ENCODE results near the gene GPSM1.

GPSM1 gene

GRCh38 chr9:136401173-136401922 is 74.0 kb downstream of the GPSM1 start:
- Histone ChIP-seq H3K36me3 (ENCODE audit: control insufficient read depth in 4 of 4, insufficient read depth in 4 of 4, low read length in 3 of 4) (peaks cover 6 to 70% (median 46%) of the 10 kb centered on the region in 4 experiments), H3K27ac (ENCODE audit: insufficient read depth in 1 of 2, low read depth in 1 of 2, low read length in 2 of 2, poor library complexity in 1 of 2, severe bottlenecking in 2 of 2) (no peak overlapping the region), H3K4me1 (ENCODE audit: control extremely low read depth in 1 of 4, control insufficient read depth in 4 of 4, insufficient read depth in 4 of 4, low read length in 3 of 4) (peaks cover 0 to 22% (median 20%) of the 10 kb centered on the region in 4 experiments), H3K27me3 (replicated peaks in 2 of 5; ENCODE audit: control insufficient read depth in 4 of 5, insufficient read depth in 5 of 5, low read length in 4 of 5) (no peaks in the 10 kb centered on the region), H3K9me3 (ENCODE audit: control extremely low read depth in 1 of 5, control insufficient read depth in 4 of 5, insufficient read depth in 2 of 5, low read depth in 1 of 5, low read length in 4 of 5) (no peaks in the 10 kb centered on the region), H3K4me3 (ENCODE audit: control insufficient read depth in 1 of 7, extremely low read depth in 1 of 7, insufficient read depth in 4 of 7, low read depth in 2 of 7, low read length in 6 of 7) (no peak overlapping the region)
- POLR2A ChIA-PET: no interaction called here
- no peak for DNase-seq
- WGBS (ENCODE audit: insufficient coverage): 98% methylated on average over 18 of the region's 18 CpGs
- CTCF ChIA-PET: interaction anchor here (0.7 to 2.4 kb wide), 15 partner anchors 8 to 93 kb away, joined by 3 to 22 read pairs (median 5); partner anchors contain the start of gene DNLZ

GRCh38 chr9:136402067-136402466 is 74.7 kb downstream of the GPSM1 start:
- ChIA-PET POLR2A (no interaction called here), CTCF (interaction anchor here (0.7 to 2.4 kb wide), 12 partner anchors 9 to 90 kb away, joined by 3 to 22 read pairs (median 5); partner anchors contain the start of gene DNLZ)
- Histone ChIP-seq H3K9me3 (ENCODE audit: control extremely low read depth in 1 of 5, control insufficient read depth in 4 of 5, insufficient read depth in 2 of 5, low read depth in 1 of 5, low read length in 4 of 5) (no peaks in the 10 kb centered on the region), H3K27ac (ENCODE audit: insufficient read depth in 1 of 2, low read depth in 1 of 2, low read length in 2 of 2, poor library complexity in 1 of 2, severe bottlenecking in 2 of 2) (no peak overlapping the region), H3K4me1 (ENCODE audit: control extremely low read depth in 1 of 4, control insufficient read depth in 4 of 4, insufficient read depth in 4 of 4, low read length in 3 of 4) (peaks cover 0 to 22% (median 20%) of the 10 kb centered on the region in 4 experiments), H3K27me3 (replicated peaks in 2 of 5; ENCODE audit: control insufficient read depth in 4 of 5, insufficient read depth in 5 of 5, low read length in 4 of 5) (no peaks in the 10 kb centered on the region), H3K36me3 (ENCODE audit: control insufficient read depth in 4 of 4, insufficient read depth in 4 of 4, low read length in 3 of 4) (peaks cover 5 to 68% (median 44%) of the 10 kb centered on the region in 4 experiments), H3K4me3 (ENCODE audit: control insufficient read depth in 1 of 7, extremely low read depth in 1 of 7, insufficient read depth in 4 of 7, low read depth in 2 of 7, low read length in 6 of 7) (no peak overlapping the region)
- no peak for DNase-seq
- WGBS (ENCODE audit: insufficient coverage): 96% methylated on average over 9 of the region's 13 CpGs

DNA sequence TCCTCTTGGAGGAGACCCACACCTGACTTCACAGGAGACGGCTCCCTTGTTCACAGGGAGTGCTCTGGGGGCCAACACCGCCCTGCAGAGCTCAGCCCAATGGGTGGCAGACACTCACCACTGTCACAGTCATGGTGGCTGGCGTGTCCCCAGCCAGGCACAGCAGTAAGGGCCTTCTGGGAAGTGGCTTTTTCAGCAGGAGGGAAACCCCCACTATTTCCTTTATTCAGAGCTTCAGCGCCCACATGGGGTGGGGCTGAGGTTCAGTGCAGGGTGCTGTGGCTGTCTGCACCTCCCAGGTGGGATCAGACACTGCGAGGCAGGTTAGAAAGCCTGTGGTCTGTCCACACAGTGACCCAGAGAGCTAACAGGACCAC is 76.2 kb downstream of the GPSM1 start:
- ChIA-PET CTCF (interaction anchor here (0.6 to 1.7 kb wide), 3 partner anchors 77 to 145 kb away, joined by 3 to 5 read pairs (median 3); no protein-coding TSS in a partner anchor), POLR2A (interaction anchor here (0.7 kb wide), 2 partner anchors 39 to 66 kb away, joined by 3 to 4 read pairs; partner anchors contain the start of gene DNLZ)
- H3K27ac ChIP-seq (ENCODE audit: insufficient read depth in 1 of 2, low read depth in 1 of 2, low read length in 2 of 2, poor library complexity in 1 of 2, severe bottlenecking in 2 of 2): no peak overlapping the region
- H3K9me3 ChIP-seq (ENCODE audit: control extremely low read depth in 1 of 5, control insufficient read depth in 4 of 5, insufficient read depth in 2 of 5, low read depth in 1 of 5, low read length in 4 of 5): no peaks in the 10 kb centered on the region
- H3K36me3 ChIP-seq (ENCODE audit: control insufficient read depth in 4 of 4, insufficient read depth in 4 of 4, low read length in 3 of 4): peaks cover 5 to 65% (median 46%) of the 10 kb centered on the region in 4 experiments
- no peak overlapping the region for H3K4me3 ChIP-seq (ENCODE audit: control insufficient read depth in 1 of 7, extremely low read depth in 1 of 7, insufficient read depth in 4 of 7, low read depth in 2 of 7, low read length in 6 of 7)
- H3K27me3 ChIP-seq (replicated peaks in 2 of 5; ENCODE audit: control insufficient read depth in 4 of 5, insufficient read depth in 5 of 5, low read length in 4 of 5): no peaks in the 10 kb centered on the region
- WGBS (ENCODE audit: insufficient coverage): 66% methylated on average over 5 of the region's 5 CpGs
- peaks cover 0 to 20% (median 18%) of the 10 kb centered on the region in 4 experiments for H3K4me1 ChIP-seq (ENCODE audit: control extremely low read depth in 1 of 4, control insufficient read depth in 4 of 4, insufficient read depth in 4 of 4, low read length in 3 of 4)
- DNase-seq: peak in 1 of 3 donors; percentile 11

GRCh38 chr9:136403915-136404800 is 76.8 kb downstream of the GPSM1 start:
- CTCF ChIA-PET: interaction anchor here (0.6 to 1.7 kb wide), 4 partner anchors 41 to 1145 kb away, joined by 3 to 5 read pairs (median 4); partner anchors contain the start of gene DNLZ
- peaks cover 0 to 19% (median 13%) of the 10 kb centered on the region in 4 experiments for H3K4me1 ChIP-seq (ENCODE audit: control extremely low read depth in 1 of 4, control insufficient read depth in 4 of 4, insufficient read depth in 4 of 4, low read length in 3 of 4)
- H3K27ac ChIP-seq (ENCODE audit: insufficient read depth in 1 of 2, low read depth in 1 of 2, low read length in 2 of 2, poor library complexity in 1 of 2, severe bottlenecking in 2 of 2): no peak overlapping the region
- no peak for DNase-seq
- WGBS (ENCODE audit: insufficient coverage): 90% methylated on average over 26 of the region's 32 CpGs
- H3K4me3 ChIP-seq (ENCODE audit: control insufficient read depth in 1 of 7, extremely low read depth in 1 of 7, insufficient read depth in 4 of 7, low read depth in 2 of 7, low read length in 6 of 7): no peak overlapping the region
- POLR2A ChIA-PET: interaction anchor here (0.6 to 0.7 kb wide), 3 partner anchors 40 to 100 kb away, joined by 3 to 4 read pairs (median 3); partner anchors contain the start of gene DNLZ
- H3K9me3 ChIP-seq (ENCODE audit: control extremely low read depth in 1 of 5, control insufficient read depth in 4 of 5, insufficient read depth in 2 of 5, low read depth in 1 of 5, low read length in 4 of 5): no peaks in the 10 kb centered on the region
- H3K27me3 ChIP-seq (replicated peaks in 2 of 5; ENCODE audit: control insufficient read depth in 4 of 5, insufficient read depth in 5 of 5, low read length in 4 of 5): no peaks in the 10 kb centered on the region
- H3K36me3 ChIP-seq (ENCODE audit: control insufficient read depth in 4 of 4, insufficient read depth in 4 of 4, low read length in 3 of 4): peaks cover 5 to 65% (median 45%) of the 10 kb centered on the region in 4 experiments

DNA sequence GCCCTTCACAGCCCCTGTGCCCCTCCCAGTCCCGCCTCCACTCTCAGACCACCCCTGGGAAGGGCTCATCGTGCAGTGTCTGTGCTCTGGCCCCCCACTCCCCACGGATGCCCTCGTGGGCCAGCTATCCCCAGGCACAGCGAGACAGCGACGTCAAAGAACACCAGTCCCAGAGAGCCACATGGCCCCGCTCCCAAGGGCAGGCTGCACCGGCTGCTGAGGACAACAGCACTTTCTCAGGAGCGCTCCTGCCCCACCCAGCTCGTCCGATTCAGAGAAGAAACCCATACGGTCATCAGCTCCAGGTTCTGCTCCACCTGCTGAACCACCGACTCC is 77.4 kb downstream of the GPSM1 start:
- Histone ChIP-seq H3K4me3 (ENCODE audit: control insufficient read depth in 1 of 7, extremely low read depth in 1 of 7, insufficient read depth in 4 of 7, low read depth in 2 of 7, low read length in 6 of 7) (no peak overlapping the region), H3K36me3 (ENCODE audit: control insufficient read depth in 4 of 4, insufficient read depth in 4 of 4, low read length in 3 of 4) (peaks cover 5 to 65% (median 45%) of the 10 kb centered on the region in 4 experiments)
- WGBS (ENCODE audit: insufficient coverage): 93% methylated on average over 14 of the region's 14 CpGs

DNA sequence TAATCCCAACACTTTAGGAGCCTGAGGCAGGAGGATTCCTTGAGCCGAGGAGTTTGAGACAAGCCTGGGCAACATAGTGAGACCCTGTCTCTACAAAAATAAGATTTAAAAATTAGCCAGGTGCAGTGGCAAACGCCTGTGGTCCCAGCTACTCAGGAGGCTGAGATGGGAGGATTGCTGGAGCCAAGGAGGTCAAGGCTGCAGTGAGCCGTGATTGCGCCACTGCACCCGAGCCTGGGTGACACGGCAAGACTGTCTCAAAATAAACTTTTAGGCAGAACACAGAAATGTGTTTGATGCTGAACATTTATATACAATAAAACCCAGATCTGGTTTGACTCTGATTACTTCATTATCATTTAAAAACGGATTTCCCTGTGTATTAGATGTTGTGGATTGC is 78.1 kb downstream of the GPSM1 start:
- Histone ChIP-seq H3K27me3 (replicated peaks in 2 of 5; ENCODE audit: control insufficient read depth in 4 of 5, insufficient read depth in 5 of 5, low read length in 4 of 5) (no peaks in the 10 kb centered on the region), H3K4me1 (ENCODE audit: control extremely low read depth in 1 of 4, control insufficient read depth in 4 of 4, insufficient read depth in 4 of 4, low read length in 3 of 4) (peaks cover 0 to 23% (median 12%) of the 10 kb centered on the region in 4 experiments), H3K9me3 (ENCODE audit: control extremely low read depth in 1 of 5, control insufficient read depth in 4 of 5, insufficient read depth in 2 of 5, low read depth in 1 of 5, low read length in 4 of 5) (no peaks in the 10 kb centered on the region), H3K4me3 (ENCODE audit: control insufficient read depth in 1 of 7, extremely low read depth in 1 of 7, insufficient read depth in 4 of 7, low read depth in 2 of 7, low read length in 6 of 7) (no peak overlapping the region), H3K36me3 (ENCODE audit: control insufficient read depth in 4 of 4, insufficient read depth in 4 of 4, low read length in 3 of 4) (peaks cover 5 to 65% (median 45%) of the 10 kb centered on the region in 4 experiments), H3K27ac (ENCODE audit: insufficient read depth in 1 of 2, low read depth in 1 of 2, low read length in 2 of 2, poor library complexity in 1 of 2, severe bottlenecking in 2 of 2) (no peak overlapping the region)
- ChIA-PET CTCF (interaction anchor here (1.1 to 1.3 kb wide), 2 partner anchors 42 to 92 kb away, joined by 3 to 4 read pairs; partner anchors contain the start of gene DNLZ), POLR2A (no interaction called here)
- 97% methylated on average over 4 of the region's 7 CpGs for WGBS (ENCODE audit: insufficient coverage)
- DNase-seq: no peak

More for the DNA sequence above, 77.4 kb downstream of the GPSM1 start:
- CTCF ChIA-PET: interaction anchor here (1.3 kb wide), 1 partner anchor 41 kb away, joined by 4 read pairs; the partner anchor contains the start of gene DNLZ
- H3K9me3 ChIP-seq (ENCODE audit: control extremely low read depth in 1 of 5, control insufficient read depth in 4 of 5, insufficient read depth in 2 of 5, low read depth in 1 of 5, low read length in 4 of 5): no peaks in the 10 kb centered on the region
- H3K27ac ChIP-seq (ENCODE audit: insufficient read depth in 1 of 2, low read depth in 1 of 2, low read length in 2 of 2, poor library complexity in 1 of 2, severe bottlenecking in 2 of 2): no peak overlapping the region
- no peak for DNase-seq
- H3K4me1 ChIP-seq (ENCODE audit: control extremely low read depth in 1 of 4, control insufficient read depth in 4 of 4, insufficient read depth in 4 of 4, low read length in 3 of 4): peaks cover 0 to 19% (median 13%) of the 10 kb centered on the region in 4 experiments
- POLR2A ChIA-PET: interaction anchor here (0.6 kb wide), 1 partner anchor 100 kb away, joined by 3 read pairs; no protein-coding TSS in a partner anchor
- no peaks in the 10 kb centered on the region for H3K27me3 ChIP-seq (replicated peaks in 2 of 5; ENCODE audit: control insufficient read depth in 4 of 5, insufficient read depth in 5 of 5, low read length in 4 of 5)
